NCI-H1105 treated with DMSO at 0.1 percent for 48 hours (cell line): ENCODE measurements around the gene MED9.
"Not testable (repeated sequence)": the region's sequence is repeated elsewhere in the genome, so short reads cannot be mapped to it uniquely, and the experiment has no call there.

Experiments used
- DNase-seq: peaks from one replicate; lab custom pipeline; 2025; lab: John Stamatoyannopoulos, UW

The MED9 gene

GRCh38 chr17:17476865-17477467, at the start of gene MED9:
TSS of gene MED9 (plus strand) at chr17:17477000. CDS start at chr17:17477042, 42 bp downstream.
- DNase-seq, result peak; percentile 90

GRCh38 chr17:17429222-17429621, 47.6 kb upstream of the MED9 start:
- no peak for DNase-seq

GRCh38 chr17:17430924-17431323, 45.9 kb upstream of the MED9 start:
- not testable (repeated sequence) for DNase-seq

GRCh38 chr17:17431605-17432004, 45.2 kb upstream of the MED9 start:
- DNase-seq, result no peak

GRCh38 chr17:17433000-17433703, 43.6 kb upstream of the MED9 start:
- no peak for DNase-seq

GRCh38 chr17:17434477-17434876, 42.3 kb upstream of the MED9 start:
- no peak for DNase-seq

- no peak for DNase-seq
Observed at GRCh38 chr17:17435323-17435722, 41.5 kb upstream of the MED9 start.

- DNase-seq, result no peak
Observed at GRCh38 chr17:17437461-17437860, 39.3 kb upstream of the MED9 start.

GRCh38 chr17:17437893-17438292, 38.9 kb upstream of the MED9 start:
- DNase-seq, result no peak

- DNase-seq, result peak; percentile 96
Observed at GRCh38 chr17:17440010-17440843, 36.6 kb upstream of the MED9 start.

GRCh38 chr17:17440938-17441675, 35.7 kb upstream of the MED9 start:
- no peak for DNase-seq

- no peak for DNase-seq
Observed at GRCh38 chr17:17443173-17443572, 33.6 kb upstream of the MED9 start.

GRCh38 chr17:17445296-17445924, 31.4 kb upstream of the MED9 start:
- no peak for DNase-seq

GRCh38 chr17:17445925-17446665, 30.7 kb upstream of the MED9 start:
- no peak for DNase-seq

GRCh38 chr17:17446666-17447155, 30.1 kb upstream of the MED9 start:
- no peak for DNase-seq

GRCh38 chr17:17447264-17447663, 29.5 kb upstream of the MED9 start:
- DNase-seq, result no peak

- no peak for DNase-seq
Observed at GRCh38 chr17:17448076-17448475, 28.7 kb upstream of the MED9 start.

GRCh38 chr17:17448723-17449122, 28.1 kb upstream of the MED9 start:
- no peak for DNase-seq

GRCh38 chr17:17453088-17453487, 23.7 kb upstream of the MED9 start:
- no peak for DNase-seq

GRCh38 chr17:17454276-17454675, 22.5 kb upstream of the MED9 start:
- no peak for DNase-seq

GRCh38 chr17:17454700-17455099, 22.1 kb upstream of the MED9 start:
- DNase-seq, result peak; percentile 20
